GM10266 (cell line): ENCODE data around the gene TFAP2A.

Source experiments
- DNase-seq: peaks from one replicate; pipeline ENCODE4 v3.0.0; 2012; ENCODE audit errors: extremely low spot score
- CTCF ChIP-seq: IDR thresholded peaks from 2 replicates; pipeline ENCODE4 v1.5.1; 2012; ENCODE audit warnings: mild to moderate bottlenecking, low read depth; ENCODE audit not compliant: control insufficient read depth, insufficient read depth; ENCODE audit errors: missing control alignments

Gene TFAP2A

DNA sequence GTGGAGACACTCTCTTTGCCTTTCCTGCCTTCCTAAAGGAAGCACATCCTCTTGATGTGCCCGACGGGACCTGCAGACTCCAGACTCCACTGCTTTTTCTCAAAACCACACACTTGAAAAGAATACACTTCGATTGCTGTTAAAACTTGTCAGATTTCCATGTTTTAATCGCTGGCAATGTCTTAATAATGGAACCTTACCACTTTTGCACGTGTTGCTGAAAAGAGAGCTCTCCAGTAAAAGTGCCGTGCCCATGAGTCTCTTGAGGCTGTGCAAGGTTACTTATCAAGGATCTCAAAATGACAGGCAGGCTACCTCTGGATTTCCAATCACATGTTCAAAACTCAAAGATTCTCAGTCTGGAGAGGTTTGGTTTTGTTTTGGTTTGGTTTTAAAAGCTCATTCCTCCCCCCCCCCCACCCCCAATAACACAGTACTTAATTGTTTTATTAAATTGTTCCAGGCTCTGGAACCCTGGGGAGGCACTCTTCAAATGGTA lies 12.0 kb upstream of the TFAP2A start:
- no peak for TF ChIP-seq CTCF
- peak; percentile 27 for DNase-seq

- no peak for TF ChIP-seq CTCF
- peak; percentile 70 for DNase-seq
Measured at GRCh38 chr6:10425975-10426780, 11.3 kb upstream of the TFAP2A start.

DNA sequence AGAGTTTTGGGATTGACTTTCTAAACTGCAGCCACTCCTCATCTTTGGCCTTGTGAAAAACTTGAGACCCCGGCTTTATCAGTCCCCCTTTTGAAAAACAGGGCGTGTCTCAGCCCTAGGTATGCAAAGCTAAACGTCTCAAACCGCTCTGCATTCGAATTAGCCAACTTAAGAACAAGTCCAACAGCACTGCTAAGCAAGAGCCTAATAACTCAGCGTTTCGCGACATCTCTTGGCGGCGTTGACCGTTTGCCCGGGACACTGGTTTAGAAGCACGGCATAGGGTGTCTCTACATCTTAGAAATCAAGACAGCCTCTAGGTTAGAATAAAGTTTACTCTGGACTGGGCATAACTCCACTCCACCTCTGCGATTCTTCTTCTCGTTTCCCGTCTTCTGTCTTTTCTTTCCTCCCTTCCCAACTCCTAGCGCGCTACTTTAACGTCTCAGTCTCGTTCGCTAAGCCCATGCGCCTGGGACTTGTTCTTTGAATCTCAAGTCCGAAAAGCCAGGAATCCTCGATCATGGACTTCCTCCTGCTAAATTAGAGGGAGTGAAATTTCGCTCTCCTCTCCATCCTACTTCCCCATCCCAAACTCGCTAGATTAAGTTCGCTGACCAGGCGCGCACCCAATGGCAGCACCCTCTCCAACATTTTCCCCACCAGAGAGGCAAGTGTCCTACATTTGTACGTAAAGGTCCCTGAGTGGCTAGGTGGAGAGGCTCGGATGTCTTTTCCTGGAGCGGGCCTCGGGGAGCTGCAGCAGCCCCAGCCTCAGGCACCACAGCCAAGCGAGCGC lies 10.5 kb upstream of the TFAP2A start:
- DNase-seq: no peak
- TF ChIP-seq CTCF: no peak

- peak; percentile 40 for DNase-seq
- TF ChIP-seq CTCF: no peak
Measured at GRCh38 chr6:10424040-10424439, 9.2 kb upstream of the TFAP2A start.

DNA sequence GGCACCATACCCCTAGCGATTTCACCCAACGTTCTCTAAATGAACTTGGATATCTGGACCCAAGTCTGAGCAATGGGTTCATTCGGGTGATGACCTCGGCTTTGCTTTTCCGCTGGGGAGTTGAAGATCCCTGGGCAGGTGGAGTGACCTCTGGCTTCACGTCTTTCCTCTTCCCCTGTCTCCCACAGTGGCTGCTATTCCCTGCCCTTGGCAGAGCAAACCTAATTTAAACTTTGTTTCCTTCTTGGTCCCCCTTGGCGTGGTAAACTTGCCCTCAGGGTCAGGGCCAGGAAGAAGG lies 7.8 kb upstream of the TFAP2A start:
- DNase-seq: no peak
- TF ChIP-seq CTCF: no peak

GRCh38 chr6:10421921-10422736 lies 7.3 kb upstream of the TFAP2A start:
- no peak for TF ChIP-seq CTCF
- DNase-seq: no peak
